IPS-18a (cell line): ENCODE results near the gene CADM1.

Source experiments
- H3K27ac ChIP-seq: one replicate; pipeline ENCODE4 v1.5.1; 2013; ENCODE audit warnings: low read length
- H3K27me3 ChIP-seq: one replicate; pipeline ENCODE4 v1.6.1; 2013; ENCODE audit warnings: mild to moderate bottlenecking, low read length; ENCODE audit not compliant: control insufficient read depth, insufficient read depth
- H3K36me3 ChIP-seq: one replicate; pipeline ENCODE4 v1.6.1; 2013; ENCODE audit warnings: low read depth, low read length; ENCODE audit not compliant: control insufficient read depth
- H3K4me1 ChIP-seq: one replicate; pipeline ENCODE4 v1.6.1; 2013; ENCODE audit warnings: low read depth, low read length; ENCODE audit not compliant: control insufficient read depth
- H3K4me3 ChIP-seq: one replicate; pipeline ENCODE4 v1.5.1; 2013; ENCODE audit warnings: low read length
- H3K9ac ChIP-seq: one replicate; pipeline ENCODE4 v1.6.1; 2013; ENCODE audit warnings: mild to moderate bottlenecking, low read length, moderate library complexity
- H3K9me3 ChIP-seq: one replicate; pipeline ENCODE4 v1.6.1; 2013; ENCODE audit warnings: low read depth, low read length; ENCODE audit not compliant: control insufficient read depth

CADM1 gene

DNA sequence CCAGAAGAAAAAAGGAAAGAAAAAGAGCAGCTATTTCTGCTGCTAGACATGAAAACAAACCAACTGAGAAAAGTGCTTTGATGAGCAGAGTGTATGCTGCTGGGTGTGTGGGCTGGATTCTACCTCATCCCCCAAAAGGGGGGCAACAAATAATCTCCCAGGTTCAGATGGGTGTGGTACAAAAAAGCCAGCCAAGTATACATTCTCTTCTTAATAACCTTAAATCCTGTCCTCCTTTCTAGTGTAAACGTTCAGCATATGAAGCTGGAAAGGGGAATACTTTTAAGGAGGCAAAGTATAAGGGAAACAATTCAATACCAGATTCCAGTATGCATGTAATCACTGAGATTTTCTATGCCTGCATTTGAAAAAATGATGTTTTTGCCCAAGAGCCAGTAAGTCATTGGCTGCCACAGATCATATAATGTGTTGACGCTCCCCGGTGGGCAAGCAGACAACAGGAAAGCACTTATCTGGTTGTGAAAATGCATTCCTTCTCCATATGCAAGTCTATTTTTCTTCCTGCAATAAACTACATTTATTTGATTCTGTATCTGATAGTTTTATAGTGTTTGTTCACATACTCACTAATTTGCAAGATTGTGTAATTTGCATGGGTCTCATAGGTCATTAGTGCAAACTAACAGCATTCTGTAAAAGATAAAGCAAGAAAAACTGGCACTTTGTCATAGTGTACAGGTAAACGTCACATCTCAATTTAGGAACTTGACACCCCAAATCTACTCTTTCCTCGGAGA is 201.1 kb downstream of the CADM1 start:
- H3K9ac ChIP-seq, result no peak overlapping the region
- no peak overlapping the region for H3K4me3 ChIP-seq

GRCh38 chr11:115300660-115301428 is 203.4 kb downstream of the CADM1 start:
- Histone ChIP-seq H3K9ac (no peak overlapping the region), H3K4me1 (no peaks in the 10 kb centered on the region), H3K9me3 (no peaks in the 10 kb centered on the region), H3K36me3 (no peaks in the 10 kb centered on the region), H3K27me3 (no peaks in the 10 kb centered on the region), H3K4me3 (no peak overlapping the region), H3K27ac (no peak overlapping the region)

More for the DNA sequence above, 201.1 kb downstream of the CADM1 start:
- Histone ChIP-seq H3K9me3 (no peaks in the 10 kb centered on the region), H3K4me1 (no peaks in the 10 kb centered on the region), H3K27me3 (no peaks in the 10 kb centered on the region), H3K36me3 (no peaks in the 10 kb centered on the region), H3K27ac (no peak overlapping the region)

GRCh38 chr11:115298300-115299012 is 205.8 kb downstream of the CADM1 start:
- Histone ChIP-seq H3K36me3 (no peaks in the 10 kb centered on the region), H3K27me3 (no peaks in the 10 kb centered on the region), H3K27ac (no peak overlapping the region), H3K4me3 (no peak overlapping the region), H3K9ac (no peak overlapping the region), H3K4me1 (no peaks in the 10 kb centered on the region), H3K9me3 (no peaks in the 10 kb centered on the region)

GRCh38 chr11:115297330-115297729 is 206.9 kb downstream of the CADM1 start:
- Histone ChIP-seq H3K4me3 (no peak overlapping the region), H3K27ac (no peak overlapping the region), H3K4me1 (no peaks in the 10 kb centered on the region), H3K9me3 (no peaks in the 10 kb centered on the region), H3K36me3 (no peaks in the 10 kb centered on the region), H3K9ac (no peak overlapping the region), H3K27me3 (no peaks in the 10 kb centered on the region)

GRCh38 chr11:115291325-115291724 is 212.9 kb downstream of the CADM1 start:
- Histone ChIP-seq H3K4me3 (no peak overlapping the region), H3K9me3 (no peaks in the 10 kb centered on the region), H3K36me3 (no peaks in the 10 kb centered on the region), H3K4me1 (no peaks in the 10 kb centered on the region), H3K9ac (no peak overlapping the region), H3K27ac (no peak overlapping the region), H3K27me3 (no peaks in the 10 kb centered on the region)

- H3K36me3 ChIP-seq, result no peaks in the 10 kb centered on the region
- H3K4me3 ChIP-seq, result no peak overlapping the region
- no peak overlapping the region for H3K27ac ChIP-seq
- no peaks in the 10 kb centered on the region for H3K27me3 ChIP-seq
- no peaks in the 10 kb centered on the region for H3K4me1 ChIP-seq
- H3K9me3 ChIP-seq, result no peaks in the 10 kb centered on the region
- no peak overlapping the region for H3K9ac ChIP-seq
Measured at GRCh38 chr11:115290893-115291292, 213.3 kb downstream of the CADM1 start.

DNA sequence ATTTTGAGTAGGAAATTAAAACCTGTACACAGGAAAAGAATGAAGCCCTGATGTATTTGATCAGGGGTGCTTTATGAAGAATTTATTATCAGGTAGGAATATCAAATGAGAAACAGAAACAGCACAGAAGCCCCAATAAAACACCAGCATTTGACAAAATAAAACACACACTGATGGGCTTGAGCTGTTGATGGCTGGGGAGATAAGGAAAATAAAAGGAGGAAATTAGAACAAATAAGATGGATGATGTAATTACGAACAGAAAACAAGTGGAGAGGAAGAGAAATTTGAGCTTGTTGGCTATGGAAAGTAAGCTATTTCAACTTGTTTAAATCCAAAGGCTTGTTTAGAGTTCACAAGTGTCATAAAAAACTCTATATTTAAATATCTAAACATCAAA is 213.7 kb downstream of the CADM1 start:
- no peaks in the 10 kb centered on the region for H3K27me3 ChIP-seq
- no peaks in the 10 kb centered on the region for H3K9me3 ChIP-seq
- H3K4me3 ChIP-seq, result no peak overlapping the region
- H3K27ac ChIP-seq, result no peak overlapping the region
- no peaks in the 10 kb centered on the region for H3K36me3 ChIP-seq
- H3K9ac ChIP-seq, result no peak overlapping the region
- no peaks in the 10 kb centered on the region for H3K4me1 ChIP-seq

GRCh38 chr11:115287266-115287665 is 216.9 kb downstream of the CADM1 start:
- H3K36me3 ChIP-seq, result no peaks in the 10 kb centered on the region
- H3K4me1 ChIP-seq, result no peaks in the 10 kb centered on the region
- no peak overlapping the region for H3K9ac ChIP-seq
- H3K9me3 ChIP-seq, result no peaks in the 10 kb centered on the region
- H3K27ac ChIP-seq, result no peak overlapping the region
- H3K4me3 ChIP-seq, result no peak overlapping the region
- no peaks in the 10 kb centered on the region for H3K27me3 ChIP-seq

DNA sequence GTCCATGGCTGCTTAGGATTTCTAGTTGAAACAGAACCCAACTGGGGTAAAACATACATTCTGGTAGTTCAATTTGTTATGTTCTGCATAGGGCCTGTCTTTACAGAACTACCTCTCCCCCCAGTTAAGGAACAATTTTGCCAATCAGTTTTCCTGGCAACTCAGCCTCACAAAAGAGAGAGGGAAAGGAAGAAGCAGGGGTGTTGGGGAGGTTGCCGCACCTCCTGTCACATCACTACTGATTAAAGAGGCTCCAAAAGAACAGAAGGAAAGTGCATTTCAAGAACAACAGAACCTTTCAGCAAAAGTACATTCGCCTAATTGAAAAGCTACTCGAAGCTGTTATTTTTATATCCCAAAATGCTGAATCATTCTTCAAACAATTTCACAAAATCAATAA is 217.6 kb downstream of the CADM1 start:
- H3K27ac ChIP-seq, result no peak overlapping the region

DNA sequence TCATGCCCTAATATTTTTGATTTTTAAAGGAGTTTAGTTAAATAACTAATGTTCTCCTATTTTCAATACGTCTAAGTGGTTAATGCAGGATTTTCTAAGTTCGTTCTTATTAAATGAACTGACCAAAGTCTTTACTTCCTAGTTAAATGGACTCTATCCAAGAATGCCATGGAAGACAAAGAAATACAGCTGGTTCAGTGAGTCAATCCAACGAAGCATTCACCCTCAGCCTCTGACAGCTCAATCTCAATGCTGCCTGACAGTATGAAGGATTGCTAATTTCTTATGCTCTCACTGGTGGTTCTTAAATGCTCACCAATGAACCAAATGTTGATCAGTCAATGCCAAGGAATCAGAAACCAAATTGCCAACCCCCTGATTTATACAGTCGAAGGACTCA is 219.4 kb downstream of the CADM1 start:
- H3K9ac ChIP-seq, result no peak overlapping the region
- H3K9me3 ChIP-seq, result no peaks in the 10 kb centered on the region
- no peaks in the 10 kb centered on the region for H3K36me3 ChIP-seq
- H3K27ac ChIP-seq, result no peak overlapping the region
- no peaks in the 10 kb centered on the region for H3K27me3 ChIP-seq
- no peak overlapping the region for H3K4me3 ChIP-seq
- no peaks in the 10 kb centered on the region for H3K4me1 ChIP-seq

More for the DNA sequence above, 217.6 kb downstream of the CADM1 start:
- H3K36me3 ChIP-seq, result no peaks in the 10 kb centered on the region
- H3K4me3 ChIP-seq, result no peak overlapping the region
- H3K9ac ChIP-seq, result no peak overlapping the region
- H3K27me3 ChIP-seq, result no peaks in the 10 kb centered on the region
- no peaks in the 10 kb centered on the region for H3K9me3 ChIP-seq
- no peaks in the 10 kb centered on the region for H3K4me1 ChIP-seq

- no peaks in the 10 kb centered on the region for H3K4me1 ChIP-seq
- no peak overlapping the region for H3K27ac ChIP-seq
- no peak overlapping the region for H3K4me3 ChIP-seq
- H3K36me3 ChIP-seq, result no peaks in the 10 kb centered on the region
- H3K9ac ChIP-seq, result no peak overlapping the region
- no peaks in the 10 kb centered on the region for H3K9me3 ChIP-seq
- H3K27me3 ChIP-seq, result no peaks in the 10 kb centered on the region
Measured at GRCh38 chr11:115282923-115283322, 221.3 kb downstream of the CADM1 start.
